H9 (cell line): Measurements from ENCODE around the gene OR10T2. TPM values are rescaled to one million over a fixed set of nuclear protein-coding genes. Genes with fewer than 3 reads are reported as not detected.

Experiments
- DNase-seq: peaks from one replicate; pipeline ENCODE4 v3.0.0-alpha.2; 2017
- H2AFZ ChIP-seq: one replicate; pipeline ENCODE4 v1.6.1; 2013; ENCODE audit warnings: mild to moderate bottlenecking, low read length, control low read depth, moderate library complexity
- H2AK5ac ChIP-seq: 2 replicates; pipeline ENCODE4 v1.6.1; 2013; ENCODE audit warnings: low read length, control low read depth, mixed read lengths; ENCODE audit not compliant: insufficient read length
- H2BK120ac ChIP-seq: one replicate; pipeline ENCODE4 v1.6.1; 2013; ENCODE audit warnings: low read depth, mild to moderate bottlenecking, low read length, control low read depth, inconsistent platforms; ENCODE audit not compliant: poor library complexity, severe bottlenecking
- H2BK12ac ChIP-seq: 2 replicates; pipeline ENCODE4 v1.6.1; 2013; ENCODE audit warnings: low read length, control low read depth, mixed read lengths, low read depth; ENCODE audit not compliant: insufficient read length
- H2BK15ac ChIP-seq: 2 replicates; pipeline ENCODE4 v1.6.1; 2013; ENCODE audit warnings: low read depth, low read length, control low read depth
- H2BK20ac ChIP-seq: one replicate; pipeline ENCODE4 v1.6.1; 2013; ENCODE audit warnings: low read depth, mild to moderate bottlenecking, low read length, control low read depth, inconsistent platforms; ENCODE audit not compliant: poor library complexity, severe bottlenecking
- H2BK5ac ChIP-seq: 2 replicates; pipeline ENCODE4 v1.6.1; 2013; ENCODE audit warnings: low read length, control low read depth, mixed read lengths; ENCODE audit not compliant: insufficient read length
- H3K14ac ChIP-seq: 2 replicates; pipeline ENCODE4 v1.6.1; 2013; ENCODE audit warnings: low read length, control low read depth; ENCODE audit not compliant: insufficient read depth
- H3K18ac ChIP-seq: 2 replicates; pipeline ENCODE4 v1.6.1; 2013; ENCODE audit warnings: low read depth, mild to moderate bottlenecking, mixed read lengths, low read length, control low read depth; ENCODE audit not compliant: insufficient read length
- H3K23ac ChIP-seq: 2 replicates; pipeline ENCODE4 v1.6.1; 2013; ENCODE audit warnings: low read length, control low read depth, mixed read lengths, low read depth; ENCODE audit not compliant: insufficient read length
- H3K23me2 ChIP-seq: 2 replicates; pipeline ENCODE4 v1.6.1; 2013; ENCODE audit warnings: low read depth, mild to moderate bottlenecking, mixed read lengths, low read length, control low read depth; ENCODE audit not compliant: insufficient read length, poor library complexity, severe bottlenecking
- H3K27ac ChIP-seq: 2 replicates; pipeline ENCODE4 v1.5.1; 2013; ENCODE audit warnings: low read length, control low read depth, mixed read lengths, low read depth; ENCODE audit not compliant: insufficient read length
- H3K27me3 ChIP-seq: 2 replicates; pipeline ENCODE4 v1.6.1; 2013; ENCODE audit warnings: low read length, control low read depth, inconsistent platforms; ENCODE audit not compliant: insufficient read depth
- H3K4ac ChIP-seq: 2 replicates; pipeline ENCODE4 v1.6.1; 2013; ENCODE audit warnings: low read depth, mild to moderate bottlenecking, control low read depth, inconsistent platforms, low read length, moderate library complexity
- H3K4me1 ChIP-seq: 2 replicates; pipeline ENCODE4 v1.6.1; 2013; ENCODE audit warnings: low read length, control low read depth, inconsistent platforms; ENCODE audit not compliant: insufficient read depth
- H3K4me2 ChIP-seq: 2 replicates; pipeline ENCODE4 v1.6.1; 2013; ENCODE audit warnings: low read length, control low read depth, mixed read lengths; ENCODE audit not compliant: insufficient read length, insufficient read depth
- H3K56ac ChIP-seq: 2 replicates; pipeline ENCODE4 v1.6.1; 2013; ENCODE audit warnings: low read depth, mild to moderate bottlenecking, mixed read lengths, low read length, control low read depth; ENCODE audit not compliant: insufficient read length
- H3K79me1 ChIP-seq: 2 replicates; pipeline ENCODE4 v1.6.1; 2013; ENCODE audit warnings: low read depth, mild to moderate bottlenecking, moderate library complexity, low read length, control low read depth, inconsistent platforms; ENCODE audit not compliant: insufficient read depth, poor library complexity, severe bottlenecking
- H3K79me2 ChIP-seq: 2 replicates; pipeline ENCODE4 v1.6.1; 2013; ENCODE audit warnings: low read length, control low read depth, inconsistent platforms; ENCODE audit not compliant: insufficient read depth
- H3K9ac ChIP-seq: 2 replicates; pipeline ENCODE4 v1.6.1; 2013; ENCODE audit warnings: low read length, control low read depth, mixed read lengths; ENCODE audit not compliant: insufficient read length; ENCODE audit errors: extremely low read depth
- H3K9me3 ChIP-seq: one replicate; pipeline ENCODE4 v1.6.1; 2013; ENCODE audit warnings: low read depth, low read length, inconsistent platforms; ENCODE audit not compliant: control insufficient read depth
- H3T11ph ChIP-seq: one replicate; pipeline ENCODE4 v1.6.1; 2013; ENCODE audit warnings: mild to moderate bottlenecking, low read length, control low read depth, inconsistent platforms
- H4K20me1 ChIP-seq: one replicate; pipeline ENCODE4 v1.6.1; 2013; ENCODE audit not compliant: control insufficient read depth, insufficient read length, insufficient read depth
- H4K5ac ChIP-seq: 2 replicates; pipeline ENCODE4 v1.6.1; 2013; ENCODE audit warnings: low read depth, mild to moderate bottlenecking, mixed read lengths, low read length, control low read depth; ENCODE audit not compliant: insufficient read length
- H4K8ac ChIP-seq: replicated peaks from 2 replicates; pipeline ENCODE4 v1.6.1; 2013; ENCODE audit warnings: low read length, control low read depth, mixed read lengths, low read depth; ENCODE audit not compliant: insufficient read length
- H4K91ac ChIP-seq: 2 replicates; pipeline ENCODE4 v1.6.1; 2013; ENCODE audit warnings: low read depth, mild to moderate bottlenecking, moderate library complexity, mixed read lengths, low read length, control low read depth; ENCODE audit not compliant: insufficient read length
- H3K27ac Mint-ChIP-seq, 3 experiments: 2 replicates in 2 of 3; 3 replicates in 1 of 3; pipeline ENCODE4 v1.8.0; 2020 to 2021; ENCODE audit warnings: mixed read lengths in 3 of 3, mild to moderate bottlenecking in 1 of 3, moderate library complexity in 1 of 3
- H3K27me3 Mint-ChIP-seq: 2 replicates; pipeline ENCODE4 v1.8.0; 2021; ENCODE audit warnings: low read depth, mild to moderate bottlenecking, moderate library complexity, mixed read lengths
- H3K36me3 Mint-ChIP-seq, 3 experiments: 2 replicates in 2 of 3; 3 replicates in 1 of 3; pipeline ENCODE4 v1.8.0; 2020 to 2021; ENCODE audit warnings: low read depth in 3 of 3, mixed read lengths in 3 of 3; ENCODE audit not compliant: insufficient read depth in 1 of 3
- H3K4me1 Mint-ChIP-seq, 2 experiments: 2 replicates each; pipeline ENCODE4 v1.8.0; 2020; ENCODE audit warnings: mixed read lengths in 2 of 2
- H3K4me3 Mint-ChIP-seq, 2 experiments: 2 replicates in 1 of 2; 3 replicates in 1 of 2; pipeline ENCODE4 v1.8.0; 2020 to 2021; ENCODE audit warnings: mild to moderate bottlenecking in 2 of 2, mixed read lengths in 2 of 2, moderate library complexity in 1 of 2
- H3K9me3 Mint-ChIP-seq, 2 experiments: 2 replicates in 1 of 2; 3 replicates in 1 of 2; pipeline ENCODE4 v1.8.0; 2020; ENCODE audit warnings: mild to moderate bottlenecking in 2 of 2, mixed read lengths in 2 of 2, moderate library complexity in 1 of 2
- CTCF ChIP-seq: fragments of 200-600 bp; sonication (generic); conservative IDR thresholded peaks from 3 replicates; pipeline ENCODE4 v1.8.0; 2021; ENCODE audit warnings: antibody characterized with exemption, mild to moderate bottlenecking
- total RNA-seq: library from RNA; stranded (reverse); gene quantifications from 2 replicates; pipeline ENCODE4 v1.2.1, GENCODE V29; 2021

The OR10T2 gene
- total RNA-seq, 1 experiment from 2014 or later, result not detected

DNA sequence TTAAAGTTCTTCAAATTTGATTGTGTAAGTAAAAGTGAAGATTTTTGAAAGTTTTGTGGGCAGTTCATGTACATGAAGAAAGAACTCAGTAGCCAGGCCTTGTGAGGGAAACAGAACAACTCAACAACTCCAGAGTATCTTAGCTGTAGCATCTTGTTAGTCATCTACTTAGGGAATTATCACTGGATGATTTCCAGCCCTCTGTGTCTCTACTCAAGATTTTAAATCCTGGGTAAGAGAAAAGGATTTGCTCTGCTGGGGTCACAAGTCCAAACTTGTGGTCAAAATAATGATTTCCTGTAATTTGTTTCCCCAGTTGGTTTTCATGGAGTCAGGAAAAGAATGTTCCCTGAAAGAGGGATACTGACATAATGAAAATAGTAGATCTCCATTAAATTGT, 8.2 kb downstream of the OR10T2 start:
- no peak overlapping the region for H3K4ac ChIP-seq
- Mint-ChIP-seq H3K4me1 (no peaks in the 10 kb centered on the region), H3K36me3 (no peaks in the 10 kb centered on the region), H3K9me3 (no peaks in the 10 kb centered on the region; a peak in 2 of 5 replicates), H3K27ac (no peak overlapping the region), H3K27me3 (no peaks in the 10 kb centered on the region), H3K4me3 (no peak overlapping the region)
- H3K14ac ChIP-seq, result no peak overlapping the region
- H4K5ac ChIP-seq, result no peak overlapping the region
- no peak overlapping the region for H3K56ac ChIP-seq
- no peak overlapping the region for H3T11ph ChIP-seq
- H3K27ac ChIP-seq, result no peak overlapping the region
- no peak for DNase-seq
- no peak overlapping the region for H3K4me2 ChIP-seq
- no peak overlapping the region for H2BK120ac ChIP-seq
- no peak overlapping the region for H3K9ac ChIP-seq
- H3K23ac ChIP-seq, result no peak overlapping the region
- H2AFZ ChIP-seq, result no peak overlapping the region
- H2BK15ac ChIP-seq, result no peak overlapping the region
- H3K23me2 ChIP-seq, result no peaks in the 10 kb centered on the region
- TF ChIP-seq CTCF, result no peak
- H4K91ac ChIP-seq, result no peak overlapping the region
- H2BK12ac ChIP-seq, result no peak overlapping the region
- H3K79me1 ChIP-seq, result no peaks in the 10 kb centered on the region
- no peak overlapping the region for H2BK20ac ChIP-seq
- no peaks in the 10 kb centered on the region for H3K79me2 ChIP-seq
- no peaks in the 10 kb centered on the region for H3K27me3 ChIP-seq
- H3K4me1 ChIP-seq, result no peaks in the 10 kb centered on the region
- H4K20me1 ChIP-seq, result no peaks in the 10 kb centered on the region
- H4K8ac ChIP-seq, result no peak overlapping the region
- H2BK5ac ChIP-seq, result no peak overlapping the region
- H2AK5ac ChIP-seq, result no peak overlapping the region
- H3K18ac ChIP-seq, result no peak overlapping the region
- no peaks in the 10 kb centered on the region for H3K9me3 ChIP-seq
